Epithelial cell of esophagus (primary cell): Measurements from ENCODE around the gene DHRSX.
"Not testable (repeated sequence)": the region's sequence is repeated elsewhere in the genome, so short reads cannot be mapped to it uniquely, and the experiment has no call there.

ENCODE experiments used
- DNase-seq: peaks from one replicate; pipeline ENCODE4 v3.0.0; 2010; ENCODE audit warnings: low read depth
- H3K4me3 ChIP-seq: 2 replicates; pipeline ENCODE4 v1.5.1; 2011; ENCODE audit warnings: mild to moderate bottlenecking, low read length, control low read depth
- TF ChIP-seq, protein P1 (sequence below): IDR thresholded peaks from 2 replicates; pipeline ENCODE4 v1.5.1; 2011; ENCODE audit warnings: low read depth, mild to moderate bottlenecking, low read length, control low read depth, inconsistent platforms; ENCODE audit not compliant: insufficient read depth; ENCODE audit errors: missing control alignments

Gene DHRSX

DNA sequence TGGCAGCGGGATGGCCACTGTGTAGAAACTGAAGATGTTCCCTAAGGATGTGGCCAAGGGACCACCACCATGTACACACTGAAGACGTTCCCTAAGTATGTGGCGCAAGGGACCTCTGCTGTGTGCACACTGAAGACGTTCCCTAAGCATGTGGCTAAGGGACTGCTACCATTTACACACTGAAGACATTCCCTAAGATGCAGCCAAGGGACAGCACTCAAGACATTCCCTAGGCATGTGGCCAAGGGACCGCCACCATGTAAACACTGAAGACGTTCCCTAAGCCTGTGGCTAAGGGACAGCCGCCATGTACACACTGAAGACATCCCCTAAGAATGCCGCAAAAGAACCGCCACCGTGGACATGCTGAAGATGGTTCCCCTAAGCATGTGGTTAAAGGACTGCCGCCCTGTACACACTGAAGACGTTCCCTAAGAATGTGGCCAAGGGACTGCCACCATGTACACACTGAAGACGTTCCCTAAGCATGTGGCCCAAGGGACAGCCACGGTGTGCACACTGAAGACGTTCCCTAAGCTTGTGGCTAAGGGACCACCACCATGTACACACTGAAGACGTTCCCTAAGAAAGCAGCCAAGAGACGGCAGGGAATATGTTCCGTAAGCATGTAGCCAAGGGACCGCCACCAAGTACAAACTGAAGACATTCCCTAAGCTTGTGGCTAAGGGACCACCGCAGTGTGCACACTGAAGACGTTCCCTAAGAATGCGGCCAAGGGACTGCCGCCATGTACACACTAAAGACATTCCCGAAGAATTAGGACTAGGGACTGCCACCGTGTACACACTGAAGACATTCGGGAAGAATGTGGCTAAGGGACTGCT lies 43.3 kb downstream of the DHRSX start:
- no peak for DNase-seq

DNA sequence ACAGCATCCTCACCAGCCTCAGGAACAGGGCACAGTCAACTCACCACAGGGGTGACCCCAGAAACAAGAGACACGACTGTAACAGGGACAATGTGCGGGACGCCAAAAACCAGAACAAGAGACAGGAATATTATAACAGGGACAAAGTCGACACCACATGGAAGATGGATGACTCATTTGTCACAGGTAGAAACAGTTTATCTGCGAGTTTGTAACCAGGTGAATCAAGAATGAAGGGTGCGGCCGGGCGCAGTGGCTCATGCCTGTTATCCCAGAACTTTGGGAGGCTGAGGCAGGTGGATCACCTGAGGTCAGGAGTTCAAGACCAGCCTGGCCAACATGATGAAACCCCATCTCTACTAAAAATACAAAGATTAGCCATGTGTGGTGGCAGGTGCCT lies 44.7 kb downstream of the DHRSX start:
- H3K4me3 ChIP-seq, result not testable (repeated sequence)
- DNase-seq, result peak; percentile 15

More for the DNA sequence above, 43.3 kb downstream of the DHRSX start:
- TF ChIP-seq, protein P1, sequence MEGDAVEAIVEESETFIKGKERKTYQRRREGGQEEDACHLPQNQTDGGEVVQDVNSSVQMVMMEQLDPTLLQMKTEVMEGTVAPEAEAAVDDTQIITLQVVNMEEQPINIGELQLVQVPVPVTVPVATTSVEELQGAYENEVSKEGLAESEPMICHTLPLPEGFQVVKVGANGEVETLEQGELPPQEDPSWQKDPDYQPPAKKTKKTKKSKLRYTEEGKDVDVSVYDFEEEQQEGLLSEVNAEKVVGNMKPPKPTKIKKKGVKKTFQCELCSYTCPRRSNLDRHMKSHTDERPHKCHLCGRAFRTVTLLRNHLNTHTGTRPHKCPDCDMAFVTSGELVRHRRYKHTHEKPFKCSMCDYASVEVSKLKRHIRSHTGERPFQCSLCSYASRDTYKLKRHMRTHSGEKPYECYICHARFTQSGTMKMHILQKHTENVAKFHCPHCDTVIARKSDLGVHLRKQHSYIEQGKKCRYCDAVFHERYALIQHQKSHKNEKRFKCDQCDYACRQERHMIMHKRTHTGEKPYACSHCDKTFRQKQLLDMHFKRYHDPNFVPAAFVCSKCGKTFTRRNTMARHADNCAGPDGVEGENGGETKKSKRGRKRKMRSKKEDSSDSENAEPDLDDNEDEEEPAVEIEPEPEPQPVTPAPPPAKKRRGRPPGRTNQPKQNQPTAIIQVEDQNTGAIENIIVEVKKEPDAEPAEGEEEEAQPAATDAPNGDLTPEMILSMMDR, result no peak
- no peak overlapping the region for H3K4me3 ChIP-seq

DNA sequence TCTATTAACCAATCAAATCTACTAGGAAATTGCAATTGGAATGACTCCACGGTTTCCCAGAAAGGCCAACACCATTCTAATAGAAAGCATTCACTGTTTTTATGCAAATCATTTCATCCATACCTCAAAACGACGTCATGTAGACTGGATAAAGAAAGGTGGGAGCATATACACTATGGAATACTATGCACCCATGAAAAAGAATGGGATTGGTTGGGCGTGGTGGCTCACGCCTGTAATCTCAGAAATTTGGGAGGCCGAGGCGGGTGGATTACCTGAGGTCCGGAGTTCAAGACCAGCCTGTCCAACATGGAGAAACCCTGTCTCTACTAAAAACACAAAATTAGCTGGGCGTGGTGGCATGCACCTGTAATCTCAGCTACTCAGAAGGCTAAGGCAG lies 46.2 kb downstream of the DHRSX start:
- not testable (repeated sequence) for H3K4me3 ChIP-seq, DNase-seq

DNA sequence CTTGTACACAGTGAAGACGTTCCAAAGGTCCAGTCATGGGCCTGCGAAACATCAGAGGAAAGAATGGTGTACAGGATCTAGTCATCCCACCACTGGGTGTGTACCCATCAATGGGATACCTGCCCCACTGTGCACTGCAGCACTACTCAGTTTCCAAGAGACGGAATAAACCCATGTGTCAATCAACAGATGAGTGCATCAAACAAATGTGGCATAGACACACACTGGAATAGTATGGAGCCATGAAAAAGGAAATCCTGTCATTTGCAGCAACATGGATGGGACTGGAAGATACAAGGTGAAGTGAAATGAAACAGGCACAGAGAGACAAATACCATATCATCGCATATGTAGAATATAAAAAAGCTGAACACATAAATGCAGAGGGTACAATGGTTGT lies 48.0 kb downstream of the DHRSX start:
- no peak overlapping the region for H3K4me3 ChIP-seq
- DNase-seq, result no peak
- TF ChIP-seq, protein P1, result no peak

DNA sequence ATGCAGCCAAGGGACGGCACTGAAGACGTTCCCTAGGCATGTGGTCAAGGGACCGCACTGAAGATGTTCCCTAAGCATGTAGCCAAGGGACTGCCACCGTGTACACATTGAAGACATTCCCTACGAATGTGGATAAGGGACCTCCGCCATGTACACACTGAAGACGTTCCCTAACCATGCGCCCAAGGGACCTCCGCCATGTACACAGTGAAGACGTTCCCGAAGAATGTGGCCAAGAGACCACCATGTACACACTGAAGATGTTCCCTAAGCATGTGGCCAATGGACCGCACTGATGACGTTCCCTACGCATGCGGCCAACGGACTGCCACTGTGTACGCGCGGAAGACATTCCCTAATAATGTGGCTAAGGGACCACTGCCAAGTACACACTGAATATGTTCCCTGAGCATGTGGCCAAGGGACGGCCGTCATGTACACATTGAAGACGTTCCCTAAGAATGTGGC lies 48.4 kb downstream of the DHRSX start:
- TF ChIP-seq, protein P1, result no peak
- H3K4me3 ChIP-seq, result no peak overlapping the region
- DNase-seq, result no peak

GRCh38 chrX:2451501-2452316 lies 49.1 kb downstream of the DHRSX start:
- peak; percentile 42 for DNase-seq
- H3K4me3 ChIP-seq, result no peak overlapping the region
- TF ChIP-seq, protein P1, result no peak

DNA sequence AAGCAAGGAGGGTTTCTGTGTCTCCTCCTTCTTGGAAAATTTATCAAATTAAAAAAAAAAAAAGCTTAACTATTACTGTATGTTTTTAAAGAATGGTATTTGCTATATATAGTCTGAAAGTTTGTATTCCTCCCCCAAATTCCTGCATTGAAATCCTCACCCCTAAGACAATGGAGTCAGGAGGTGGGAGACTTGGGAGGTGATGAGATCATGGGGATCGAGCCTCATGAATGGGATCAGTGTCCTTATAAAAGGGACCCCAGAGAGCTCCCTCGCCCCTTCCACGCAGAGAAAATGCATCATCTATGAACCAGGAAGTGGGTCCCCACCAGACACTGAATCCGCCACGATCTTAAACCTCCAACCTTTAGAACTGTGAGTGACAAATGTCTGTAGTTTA lies 50.1 kb downstream of the DHRSX start:
- DNase-seq, result no peak
- TF ChIP-seq, protein P1, result no peak
- H3K4me3 ChIP-seq, result no peak overlapping the region
